CD4-positive, alpha-beta T cell treated with Interleukin-6 for 4 hours (primary cell): ENCODE results near the gene AURKAIP1.
A peak's percentile ranks its signal among the peaks of the same experiment; 100 is the strongest.

ENCODE experiments used
- DNase-seq: peaks from one replicate; pipeline ENCODE4 v3.0.0-alpha.2; 2020; ENCODE audit warnings: mixed read lengths

Gene AURKAIP1

GRCh38 chr1:1331068-1331965, 43.7 kb downstream of the AURKAIP1 start, which contains the start of gene TAS1R3:
TSS of gene TAS1R3 (plus strand) at chr1:1331280. CDS start at chr1:1331346, 66 bp downstream.
- no peak for DNase-seq

- DNase-seq: no peak
Observed at GRCh38 chr1:1330366-1331067, 44.5 kb downstream of the AURKAIP1 start.

- DNase-seq: no peak
Observed at GRCh38 chr1:1329304-1330210, 45.5 kb downstream of the AURKAIP1 start.

- no peak for DNase-seq
Observed at GRCh38 chr1:1328254-1328653, 46.8 kb downstream of the AURKAIP1 start.

DNA sequence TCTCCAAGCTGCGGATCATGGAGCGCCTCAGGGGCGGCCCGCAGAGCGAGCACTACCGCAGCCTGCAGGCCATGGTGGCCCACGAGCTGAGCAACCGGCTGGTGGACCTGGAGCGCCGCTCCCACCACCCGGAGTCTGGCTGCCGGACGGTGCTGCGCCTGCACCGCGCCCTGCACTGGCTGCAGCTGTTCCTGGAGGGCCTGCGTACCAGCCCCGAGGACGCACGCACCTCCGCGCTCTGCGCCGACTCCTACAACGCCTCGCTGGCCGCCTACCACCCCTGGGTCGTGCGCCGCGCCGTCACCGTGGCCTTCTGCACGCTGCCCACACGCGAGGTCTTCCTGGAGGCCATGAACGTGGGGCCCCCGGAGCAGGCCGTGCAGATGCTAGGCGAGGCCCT, 47.7 kb downstream of the AURKAIP1 start:
- DNase-seq: no peak

GRCh38 chr1:1326075-1326605, 48.9 kb downstream of the AURKAIP1 start:
- no peak for DNase-seq

GRCh38 chr1:1325288-1326074, 49.5 kb downstream of the AURKAIP1 start:
- peak; percentile 25 for DNase-seq

- DNase-seq: peak; percentile 97
Observed at GRCh38 chr1:1324524-1325287, 50.3 kb downstream of the AURKAIP1 start, which contains the start of the genes CPTP and INTS11. TSS of gene CPTP (plus strand) at chr1:1324802. CDS start at chr1:1326911, 2,109 bp downstream. TSS of gene INTS11 (minus strand) at chr1:1324660. CDS start at chr1:1324608, 52 bp downstream.

- no peak for DNase-seq
Observed at GRCh38 chr1:1324084-1324523, 50.9 kb downstream of the AURKAIP1 start.
